ENCODE data around the gene IL1R2.

DNA sequence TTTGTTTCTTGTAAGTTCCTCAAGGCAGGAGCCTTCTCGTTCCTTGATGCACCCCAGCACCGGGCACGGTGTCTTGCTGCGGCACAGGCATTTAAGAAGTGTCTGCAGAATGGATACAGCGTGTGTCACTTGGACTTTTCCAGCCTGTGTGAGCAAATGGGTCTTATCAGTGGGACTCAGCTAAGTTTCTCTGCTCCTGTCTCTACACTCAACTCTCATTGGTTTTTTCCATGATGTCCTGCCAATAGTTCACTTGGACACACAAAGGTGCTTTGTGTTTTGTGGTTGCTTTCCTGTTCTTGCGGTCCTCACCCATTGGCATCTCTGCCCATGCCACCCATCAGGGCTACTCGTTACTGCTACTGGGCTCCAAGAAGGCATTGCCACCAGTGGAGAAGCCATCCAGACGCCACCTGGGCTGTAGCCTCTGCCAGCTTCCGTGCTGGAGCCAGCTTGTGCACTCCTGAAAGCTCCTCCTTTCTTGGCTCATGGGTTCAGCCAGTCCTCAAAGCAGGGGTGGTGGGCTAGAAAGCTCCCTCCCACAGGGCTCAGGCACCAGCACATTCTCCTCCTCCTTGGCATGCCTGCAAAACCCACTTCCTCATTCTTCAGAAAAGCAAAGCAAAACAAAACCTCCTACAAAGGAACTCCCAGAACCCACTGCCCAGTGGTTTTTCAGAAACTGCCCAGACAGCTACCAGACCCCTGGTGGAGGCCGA, 41.4 kb downstream of the IL1R2 start:
- TF ChIP-seq, protein P1, sequence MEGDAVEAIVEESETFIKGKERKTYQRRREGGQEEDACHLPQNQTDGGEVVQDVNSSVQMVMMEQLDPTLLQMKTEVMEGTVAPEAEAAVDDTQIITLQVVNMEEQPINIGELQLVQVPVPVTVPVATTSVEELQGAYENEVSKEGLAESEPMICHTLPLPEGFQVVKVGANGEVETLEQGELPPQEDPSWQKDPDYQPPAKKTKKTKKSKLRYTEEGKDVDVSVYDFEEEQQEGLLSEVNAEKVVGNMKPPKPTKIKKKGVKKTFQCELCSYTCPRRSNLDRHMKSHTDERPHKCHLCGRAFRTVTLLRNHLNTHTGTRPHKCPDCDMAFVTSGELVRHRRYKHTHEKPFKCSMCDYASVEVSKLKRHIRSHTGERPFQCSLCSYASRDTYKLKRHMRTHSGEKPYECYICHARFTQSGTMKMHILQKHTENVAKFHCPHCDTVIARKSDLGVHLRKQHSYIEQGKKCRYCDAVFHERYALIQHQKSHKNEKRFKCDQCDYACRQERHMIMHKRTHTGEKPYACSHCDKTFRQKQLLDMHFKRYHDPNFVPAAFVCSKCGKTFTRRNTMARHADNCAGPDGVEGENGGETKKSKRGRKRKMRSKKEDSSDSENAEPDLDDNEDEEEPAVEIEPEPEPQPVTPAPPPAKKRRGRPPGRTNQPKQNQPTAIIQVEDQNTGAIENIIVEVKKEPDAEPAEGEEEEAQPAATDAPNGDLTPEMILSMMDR (optimal IDR thresholded peaks at IDR 0.05 in 1 of 3, IDR thresholded peaks at IDR 0.05 in 1 of 3, conservative IDR thresholded peaks at IDR 0.05 in 1 of 3; ENCODE audit: extremely low read depth in 1 of 3, insufficient read depth in 2 of 3, low read length in 3 of 3): no peak
- no peak for TF ChIP-seq EZH2 (IDR thresholded peaks at IDR 0.05; ENCODE audit: low read length)

Data from keratinocyte (primary cell).